Testis (tissue), 3 donors: ENCODE measurements around the gene MARK4. TPM values are rescaled to one million over a fixed set of nuclear protein-coding genes. Genes with fewer than 3 reads are reported as not detected.

Source experiments
- DNase-seq: peaks from one replicate; pipeline ENCODE4 v3.0.0-alpha.2; 2019
- H3K27ac ChIP-seq, 2 donors: fragments of 200-600 bp; sonication (generic); one replicate each; pipeline ENCODE4 v1.5.1; 2019
- H3K27me3 ChIP-seq: fragments of 200-600 bp; sonication (generic); one replicate; pipeline ENCODE4 v1.5.1; 2019
- H3K36me3 ChIP-seq: fragments of 200-600 bp; sonication (generic); one replicate; pipeline ENCODE4 v1.5.1; 2017; ENCODE audit warnings: low read depth; ENCODE audit errors: missing control alignments
- H3K4me1 ChIP-seq: fragments of 200-600 bp; sonication (generic); one replicate; pipeline ENCODE4 v1.5.1; 2019
- H3K4me3 ChIP-seq, 2 donors: fragments of 200-600 bp; sonication (generic); one replicate each; pipeline ENCODE4 v1.5.1; 2017 to 2019
- H3K9me3 ChIP-seq: fragments of 200-600 bp; sonication (generic); one replicate; pipeline ENCODE4 v1.5.1; 2017
- CTCF ChIP-seq, 3 experiments: fragments of 450-650 bp in 2 of 3; fragments of 200-600 bp in 1 of 3; sonication (generic) in 1 of 3; IDR thresholded peaks; one replicate each; pipeline ENCODE4 v1.5.1; 2016 to 2019; ENCODE audit warnings: antibody characterized with exemption in 3 of 3, mild to moderate bottlenecking in 2 of 3, moderate library complexity in 1 of 3
- POLR2A ChIP-seq: fragments of 450-650 bp; IDR thresholded peaks from one replicate; pipeline ENCODE4 v1.6.1; 2017; ENCODE audit warnings: antibody characterized with exemption, mild to moderate bottlenecking, moderate library complexity
- WGBS, 2 donors: methylation state at CpG; one replicate each; pipeline ENCODE4 v1.1.5; 2018; 5-methylcytosine and 5-hydroxymethylcytosine counted together
- intact Hi-C: fragments of 100-400 bp; cut with DNase I; formaldehyde crosslinking; loops from one replicate; pipeline ENCODE4 v1.15.1; 2023; ENCODE audit warnings: low total_unique reads
- polyA plus RNA-seq: library from polyadenylated mRNA; stranded (reverse); fragments of 350-450 nt; fragmentation: Illumina TruSeq; extraction: RNeasy Lipid Tissue Mini Kit (QIAGEN cat#74804); gene quantifications from one replicate; pipeline ENCODE4 v1.2.3, GENCODE V29; 2014; ENCODE audit warnings: low read depth, low replicate concordance; ENCODE audit not compliant: insufficient read depth
- total RNA-seq, 2 donors: library from RNA; depleted of rRNA; stranded (reverse); fragments of >200 nt; gene quantifications; one replicate each; pipeline ENCODE4 v1.2.3, GENCODE V29; 2016

The MARK4 gene
- total and polyA plus RNA-seq, 3 donors from 2014 or later: 114 to 200 (median 197) TPM

DNA sequence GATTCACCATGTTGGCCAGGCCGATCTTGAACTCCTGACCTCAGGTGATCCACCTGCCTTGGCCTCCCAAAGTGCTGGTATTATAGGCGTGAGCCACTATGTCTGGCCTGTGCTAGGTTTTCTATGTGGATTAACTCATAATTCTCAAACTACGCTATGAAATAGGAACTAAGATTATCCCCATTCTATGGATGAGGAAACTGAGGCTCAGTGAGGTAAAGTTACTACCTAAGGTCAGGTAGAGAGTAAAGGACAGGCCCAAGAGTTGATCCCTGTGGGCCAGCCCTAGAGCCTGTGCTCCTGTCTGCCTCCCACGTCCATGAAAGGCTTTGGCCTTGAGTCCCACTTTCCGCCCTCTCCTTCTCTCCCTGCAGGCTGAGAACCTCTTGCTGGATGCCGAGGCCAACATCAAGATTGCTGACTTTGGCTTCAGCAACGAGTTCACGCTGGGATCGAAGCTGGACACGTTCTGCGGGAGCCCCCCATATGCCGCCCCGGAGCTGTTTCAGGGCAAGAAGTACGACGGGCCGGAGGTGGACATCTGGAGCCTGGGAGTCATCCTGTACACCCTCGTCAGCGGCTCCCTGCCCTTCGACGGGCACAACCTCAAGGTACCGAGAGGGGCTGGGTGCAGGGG is 20.1 kb downstream of the MARK4 start:
- no peak overlapping the region for H3K4me3 ChIP-seq
- WGBS, 2 donors: 59 to 77% methylated on average over 5 to 21 of the region's 21 CpGs
- H3K36me3 ChIP-seq: no peaks in the 10 kb centered on the region
- DNase-seq: no peak
- H3K27ac ChIP-seq: no peak overlapping the region
- TF ChIP-seq CTCF (IDR thresholded peaks at IDR 0.05) (no peak), POLR2A (no peak)
- no peaks in the 10 kb centered on the region for H3K27me3 ChIP-seq
- H3K4me1 ChIP-seq: peaks cover 28% of the 10 kb centered on the region
- intact Hi-C loops: no loop called here
- no peaks in the 10 kb centered on the region for H3K9me3 ChIP-seq

GRCh38 chr19:45271735-45272108 is 20.7 kb downstream of the MARK4 start:
- peaks cover 28% of the 10 kb centered on the region for H3K4me1 ChIP-seq
- H3K4me3 ChIP-seq: no peak overlapping the region
- H3K27me3 ChIP-seq: no peaks in the 10 kb centered on the region
- H3K27ac ChIP-seq: no peak overlapping the region
- WGBS, 2 donors: 67 to 71% methylated on average over 5 to 7 of the region's 7 CpGs
- H3K9me3 ChIP-seq: no peaks in the 10 kb centered on the region
- H3K36me3 ChIP-seq: no peaks in the 10 kb centered on the region
- no peak for DNase-seq
- no peak for TF ChIP-seq CTCF (IDR thresholded peaks at IDR 0.05)
- TF ChIP-seq POLR2A: no peak
- intact Hi-C loops: no loop called here

- peaks cover 32% of the 10 kb centered on the region for H3K4me1 ChIP-seq
- DNase-seq: no peak
- H3K4me3 ChIP-seq: no peak overlapping the region
- 61 to 88% methylated on average over 14 of the region's 14 CpGs for WGBS, 2 donors
- TF ChIP-seq POLR2A (no peak), CTCF (IDR thresholded peaks at IDR 0.05) (no peak)
- H3K36me3 ChIP-seq: no peaks in the 10 kb centered on the region
- H3K27ac ChIP-seq: peak overlapping the region; percentile 36 to 68
- intact Hi-C loops: no loop called here
- H3K27me3 ChIP-seq: no peaks in the 10 kb centered on the region
- H3K9me3 ChIP-seq: no peaks in the 10 kb centered on the region
Observed at GRCh38 chr19:45273521-45273855, 22.4 kb downstream of the MARK4 start.

- Histone ChIP-seq H3K4me1 (peaks cover 32% of the 10 kb centered on the region), H3K4me3 (no peak overlapping the region), H3K9me3 (no peaks in the 10 kb centered on the region), H3K27ac (peak overlapping the region in 1 of 2 donors; percentile 28), H3K36me3 (no peaks in the 10 kb centered on the region), H3K27me3 (no peaks in the 10 kb centered on the region)
- 70 to 75% methylated on average over 12 of the region's 12 CpGs for WGBS, 2 donors
- TF ChIP-seq CTCF (IDR thresholded peaks at IDR 0.05) (no peak), POLR2A (no peak)
- no peak for DNase-seq
- intact Hi-C loops: no loop called here
Observed at GRCh38 chr19:45275370-45275971, 24.4 kb downstream of the MARK4 start.

DNA sequence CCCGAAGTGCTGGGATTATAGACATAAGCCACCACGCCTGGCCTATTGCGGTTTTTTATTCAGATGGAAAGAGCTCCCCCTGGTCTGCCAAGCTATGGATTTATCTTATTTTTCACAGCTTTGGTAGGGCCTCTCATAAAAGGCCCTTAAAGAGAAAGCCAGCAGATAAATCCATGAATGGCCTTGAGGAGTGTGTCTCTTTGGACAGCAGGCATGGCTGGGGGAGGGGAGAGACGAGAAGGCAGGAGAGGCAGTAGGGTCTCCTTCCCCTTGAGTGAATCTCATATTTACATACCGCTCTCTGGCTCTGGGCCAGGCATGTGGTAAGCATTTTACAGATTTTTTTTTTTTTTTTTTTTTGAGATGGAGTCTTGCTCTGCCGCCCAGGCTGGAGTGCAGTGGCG is 25.2 kb downstream of the MARK4 start:
- TF ChIP-seq CTCF (IDR thresholded peaks at IDR 0.05) (no peak), POLR2A (no peak)
- intact Hi-C loops: no loop called here
- Histone ChIP-seq H3K9me3 (no peaks in the 10 kb centered on the region), H3K27me3 (no peaks in the 10 kb centered on the region), H3K36me3 (no peaks in the 10 kb centered on the region), H3K27ac (peak overlapping the region; percentile 10 to 28), H3K4me3 (no peak overlapping the region), H3K4me1 (peaks cover 31% of the 10 kb centered on the region)
- peak; percentile 64 for DNase-seq
- WGBS, 2 donors: 48 to 62% methylated on average over 7 of the region's 7 CpGs
